RKO (cell line): Measurements from ENCODE around the gene CHCHD6.

Source experiments
- DNase-seq: peaks from one replicate; pipeline ENCODE4 v3.0.0-alpha.2; 2016; ENCODE audit warnings: low spot score

CHCHD6 gene

GRCh38 chr3:126923423-126923822, 219.4 kb downstream of the CHCHD6 start:
- DNase-seq = no peak

GRCh38 chr3:126923895-126924294, 219.9 kb downstream of the CHCHD6 start:
- DNase-seq = no peak

- DNase-seq = no peak
These were observed 220.4 kb downstream of the CHCHD6 start for GRCh38 chr3:126924458-126924857.

- DNase-seq = no peak
These were observed 221.6 kb downstream of the CHCHD6 start for GRCh38 chr3:126925411-126926171.

- DNase-seq = peak; percentile 66
These were observed 222.8 kb downstream of the CHCHD6 start for GRCh38 chr3:126926684-126927400.

GRCh38 chr3:126927401-126927750, 223.3 kb downstream of the CHCHD6 start:
- DNase-seq = no peak

GRCh38 chr3:126927846-126928245, 223.8 kb downstream of the CHCHD6 start:
- DNase-seq = no peak

GRCh38 chr3:126928921-126929474, 225.0 kb downstream of the CHCHD6 start:
- no peak for DNase-seq

- DNase-seq = no peak
These were observed 227.0 kb downstream of the CHCHD6 start for GRCh38 chr3:126930936-126931600.

GRCh38 chr3:126931806-126932187, 227.8 kb downstream of the CHCHD6 start:
- DNase-seq = no peak

- DNase-seq = no peak
These were observed 228.3 kb downstream of the CHCHD6 start for GRCh38 chr3:126932188-126932931.

GRCh38 chr3:126934031-126934531, 230.0 kb downstream of the CHCHD6 start:
- DNase-seq = no peak

- no peak for DNase-seq
These were observed 231.0 kb downstream of the CHCHD6 start for GRCh38 chr3:126934991-126935390.

- no peak for DNase-seq
These were observed 231.9 kb downstream of the CHCHD6 start for GRCh38 chr3:126935756-126936509.

GRCh38 chr3:126936853-126937425, 232.9 kb downstream of the CHCHD6 start:
- no peak for DNase-seq

- DNase-seq = no peak
These were observed 233.5 kb downstream of the CHCHD6 start for GRCh38 chr3:126937533-126937932.

GRCh38 chr3:126937973-126938372, 233.9 kb downstream of the CHCHD6 start:
- no peak for DNase-seq

GRCh38 chr3:126938520-126939337, 234.7 kb downstream of the CHCHD6 start:
- DNase-seq = no peak

- peak; percentile 9 for DNase-seq
These were observed 235.3 kb downstream of the CHCHD6 start for GRCh38 chr3:126939338-126939718.

- DNase-seq = no peak
These were observed 235.7 kb downstream of the CHCHD6 start for GRCh38 chr3:126939733-126940132.
